Measurements from ENCODE around the gene KRTAP13-3. TPM values are rescaled to one million over a fixed set of nuclear protein-coding genes. Genes with fewer than 3 reads are reported as not detected.

KRTAP13-3 gene
- polyA plus RNA-seq, 4 donors, result not detected

Other genes with a start within 250 kb of the KRTAP13-3 start
- 100 to 1,000 TPM in 1 of 4 donors, 10 to 100 TPM in 3; 42.1 to 110 (median 60.0) TPM for gene CLDN8, start 209.8 kb downstream of the KRTAP13-3 start, polyA plus RNA-seq (ENCODE audit: insufficient read length in 4 of 4)
- not detected for gene KRTAP24-1, start 143.0 kb downstream of the KRTAP13-3 start, polyA plus RNA-seq (ENCODE audit: insufficient read length in 4 of 4)
- not detected for gene KRTAP25-1, start 136.4 kb downstream of the KRTAP13-3 start, polyA plus RNA-seq (ENCODE audit: insufficient read length in 4 of 4)
- not detected for gene KRTAP26-1, start 105.6 kb downstream of the KRTAP13-3 start, polyA plus RNA-seq (ENCODE audit: insufficient read length in 4 of 4)
- not detected for gene KRTAP27-1, start 88.2 kb downstream of the KRTAP13-3 start, polyA plus RNA-seq (ENCODE audit: insufficient read length in 4 of 4)
- gene KRTAP23-1, start 77.3 kb downstream of the KRTAP13-3 start, polyA plus RNA-seq (ENCODE audit: insufficient read length in 4 of 4), result not detected
- gene KRTAP13-2, start 53.7 kb downstream of the KRTAP13-3 start, polyA plus RNA-seq (ENCODE audit: insufficient read length in 4 of 4), result not detected
- gene KRTAP13-1, start 29.9 kb downstream of the KRTAP13-3 start, polyA plus RNA-seq (ENCODE audit: insufficient read length in 4 of 4), result not detected
- gene KRTAP13-4, start 4.3 kb upstream of the KRTAP13-3 start, polyA plus RNA-seq (ENCODE audit: insufficient read length in 4 of 4), result not detected
- gene KRTAP15-1, start 14.3 kb upstream of the KRTAP13-3 start, polyA plus RNA-seq (ENCODE audit: insufficient read length in 4 of 4), result not detected
- gene KRTAP19-1, start 54.4 kb upstream of the KRTAP13-3 start, polyA plus RNA-seq (ENCODE audit: insufficient read length in 4 of 4), result not detected
- gene KRTAP19-2, start 61.5 kb upstream of the KRTAP13-3 start, polyA plus RNA-seq (ENCODE audit: insufficient read length in 4 of 4), result not detected
- not detected for gene KRTAP19-3, start 66.1 kb upstream of the KRTAP13-3 start, polyA plus RNA-seq (ENCODE audit: insufficient read length in 4 of 4)
- not detected for gene KRTAP19-4, start 71.2 kb upstream of the KRTAP13-3 start, polyA plus RNA-seq (ENCODE audit: insufficient read length in 4 of 4)
- gene KRTAP19-5, start 76.2 kb upstream of the KRTAP13-3 start, polyA plus RNA-seq (ENCODE audit: insufficient read length in 4 of 4), result not detected
- gene KRTAP19-6, start 115.9 kb upstream of the KRTAP13-3 start, polyA plus RNA-seq (ENCODE audit: insufficient read length in 4 of 4), result not detected
- not detected for gene KRTAP19-7, start 135.4 kb upstream of the KRTAP13-3 start, polyA plus RNA-seq (ENCODE audit: insufficient read length in 4 of 4)
- not detected for gene KRTAP22-2, start 164.5 kb upstream of the KRTAP13-3 start, polyA plus RNA-seq (ENCODE audit: insufficient read length in 4 of 4)
- gene KRTAP6-3, start 166.5 kb upstream of the KRTAP13-3 start, polyA plus RNA-seq (ENCODE audit: insufficient read length in 4 of 4), result not detected
- not detected for gene KRTAP6-2, start 173.0 kb upstream of the KRTAP13-3 start, polyA plus RNA-seq (ENCODE audit: insufficient read length in 4 of 4)
- gene KRTAP22-1, start 175.2 kb upstream of the KRTAP13-3 start, polyA plus RNA-seq (ENCODE audit: insufficient read length in 4 of 4), result not detected
- gene KRTAP6-1, start 188.0 kb upstream of the KRTAP13-3 start, polyA plus RNA-seq (ENCODE audit: insufficient read length in 4 of 4), result not detected
- gene KRTAP20-1, start 190.5 kb upstream of the KRTAP13-3 start, polyA plus RNA-seq (ENCODE audit: insufficient read length in 4 of 4), result not detected
- gene KRTAP20-4, start 194.7 kb upstream of the KRTAP13-3 start, polyA plus RNA-seq (ENCODE audit: insufficient read length in 4 of 4), result not detected
- not detected for gene KRTAP20-2, start 209.3 kb upstream of the KRTAP13-3 start, polyA plus RNA-seq (ENCODE audit: insufficient read length in 4 of 4)
- not detected for gene KRTAP20-3, start 216.9 kb upstream of the KRTAP13-3 start, polyA plus RNA-seq (ENCODE audit: insufficient read length in 4 of 4)